Upper lobe of left lung (tissue), 6 donors: ENCODE data around the gene WASF2. TPM values are rescaled to one million over a fixed set of nuclear protein-coding genes. Genes with fewer than 3 reads are reported as not detected.
"Not testable (repeated sequence)": the region's sequence is repeated elsewhere in the genome, so short reads cannot be mapped to it uniquely, and the experiment has no call there.

ENCODE experiments used
- ATAC-seq, 2 donors: fragments of 200-7000 bp; cut with Tn5 transposase; one replicate each; pipeline ENCODE4 v1.9.1; 2022; ENCODE audit warnings: mild to moderate bottlenecking in 2 of 2, moderate library complexity in 2 of 2; ENCODE audit not compliant: low FRiP score in 2 of 2
- DNase-seq, 2 donors: peaks; one replicate each; pipeline ENCODE4 v3.0.0-alpha.2; 2019 to 2020
- H3K27ac ChIP-seq, 4 donors: fragments of 200-600 bp; sonication (generic); one replicate each; pipeline ENCODE4 v1.5.1; 2016 to 2019
- H3K27me3 ChIP-seq, 4 donors: fragments of 200-600 bp; sonication (generic); one replicate each; pipeline ENCODE4 v1.5.1; 2017 to 2019
- H3K36me3 ChIP-seq, 4 donors: fragments of 200-600 bp; sonication (generic); one replicate each; pipeline ENCODE4 v1.5.1; 2016 to 2019
- H3K4me1 ChIP-seq, 4 donors: fragments of 200-600 bp; sonication (generic); one replicate each; pipeline ENCODE4 v1.5.1; 2018 to 2019
- H3K4me3 ChIP-seq, 4 donors: fragments of 200-600 bp; sonication (generic); one replicate each; pipeline ENCODE4 v1.5.1; 2017 to 2019; ENCODE audit warnings: mild to moderate bottlenecking in 2 of 4, moderate library complexity in 1 of 4
- H3K9me3 ChIP-seq, 4 donors: fragments of 200-600 bp; sonication (generic); one replicate each; pipeline ENCODE4 v1.5.1; 2018 to 2019
- EP300 ChIP-seq, 4 donors: sonication (generic); formaldehyde crosslinking; IDR thresholded peaks; one replicate each; pipeline ENCODE4 v1.5.1; 2017; ENCODE audit warnings: antibody characterized with exemption in 4 of 4, control low read depth in 2 of 4
- POLR2A ChIP-seq, 4 donors: fragments of 450-650 bp; IDR thresholded peaks; one replicate each; pipeline ENCODE4 v1.5.1; 2016 to 2017; ENCODE audit warnings: antibody characterized with exemption in 4 of 4, mild to moderate bottlenecking in 2 of 4
- POLR2AphosphoS5 ChIP-seq, 2 donors: sonication (generic); formaldehyde crosslinking; IDR thresholded peaks; one replicate each; pipeline ENCODE4 v1.5.1; 2017; ENCODE audit warnings: antibody characterized with exemption in 2 of 2
- WGBS, 2 donors: methylation state at CpG; one replicate each; pipeline ENCODE4 v1.1.5; 2017 to 2018; 5-methylcytosine and 5-hydroxymethylcytosine counted together
- total RNA-seq, 6 donors: library from RNA; depleted of rRNA in 4 of 6; stranded (reverse); fragments of >200 nt in 4 of 6; gene quantifications; one replicate each; pipeline versions ENCODE4 v1.1.0 to v1.2.1, GENCODE V29; 2016 to 2021
- TF ChIP-seq, protein P1 (sequence below), 6 experiments: fragments of 450-650 bp in 4 of 6; fragments of 200-600 bp in 2 of 6; sonication (generic) in 2 of 6; IDR thresholded peaks; one replicate each; pipeline ENCODE4 v1.5.1; 2016 to 2019; ENCODE audit warnings: antibody characterized with exemption in 6 of 6
- donor health status: DM: no; HTN: no; CAD: no; lungs with moderate emphysema.
- donor health status: DM: no; HTN: yes; CAD: no; lungs with severe emphysema.

The WASF2 gene
- total RNA-seq, 6 donors from 2014 or later, result 53.4 to 158 (median 62.2) TPM

- Histone ChIP-seq H3K27me3 (no peaks in the 10 kb centered on the region), H3K4me3 (peak overlapping the region in 1 of 4 donors; percentile 21), H3K27ac (peak overlapping the region; percentile 81 to 91 (median 86)), H3K36me3 (no peaks in the 10 kb centered on the region), H3K9me3 (no peaks in the 10 kb centered on the region), H3K4me1 (peaks cover 6 to 21% (median 20%) of the 10 kb centered on the region in 4 donors)
- ATAC-seq (peak; percentile 15 to 28), DNase-seq (no peak)
- no peak for TF ChIP-seq POLR2A (IDR thresholded peaks at IDR 0.05)
- TF ChIP-seq EP300 (IDR thresholded peaks at IDR 0.05), result no peak
- TF ChIP-seq POLR2AphosphoS5 (IDR thresholded peaks at IDR 0.05), result no peak
- TF ChIP-seq, protein P1, sequence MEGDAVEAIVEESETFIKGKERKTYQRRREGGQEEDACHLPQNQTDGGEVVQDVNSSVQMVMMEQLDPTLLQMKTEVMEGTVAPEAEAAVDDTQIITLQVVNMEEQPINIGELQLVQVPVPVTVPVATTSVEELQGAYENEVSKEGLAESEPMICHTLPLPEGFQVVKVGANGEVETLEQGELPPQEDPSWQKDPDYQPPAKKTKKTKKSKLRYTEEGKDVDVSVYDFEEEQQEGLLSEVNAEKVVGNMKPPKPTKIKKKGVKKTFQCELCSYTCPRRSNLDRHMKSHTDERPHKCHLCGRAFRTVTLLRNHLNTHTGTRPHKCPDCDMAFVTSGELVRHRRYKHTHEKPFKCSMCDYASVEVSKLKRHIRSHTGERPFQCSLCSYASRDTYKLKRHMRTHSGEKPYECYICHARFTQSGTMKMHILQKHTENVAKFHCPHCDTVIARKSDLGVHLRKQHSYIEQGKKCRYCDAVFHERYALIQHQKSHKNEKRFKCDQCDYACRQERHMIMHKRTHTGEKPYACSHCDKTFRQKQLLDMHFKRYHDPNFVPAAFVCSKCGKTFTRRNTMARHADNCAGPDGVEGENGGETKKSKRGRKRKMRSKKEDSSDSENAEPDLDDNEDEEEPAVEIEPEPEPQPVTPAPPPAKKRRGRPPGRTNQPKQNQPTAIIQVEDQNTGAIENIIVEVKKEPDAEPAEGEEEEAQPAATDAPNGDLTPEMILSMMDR (IDR thresholded peaks at IDR 0.05), result no peak
- 39 to 48% methylated on average over 12 of the region's 12 CpGs for WGBS, 2 donors
Observed at GRCh38 chr1:27503844-27504587, 14.0 kb upstream of the WASF2 start.

- Histone ChIP-seq H3K36me3 (no peaks in the 10 kb centered on the region), H3K27me3 (no peaks in the 10 kb centered on the region), H3K4me1 (peaks cover 6 to 21% (median 20%) of the 10 kb centered on the region in 4 donors), H3K9me3 (no peaks in the 10 kb centered on the region), H3K27ac (peak overlapping the region; percentile 81 to 91 (median 86)), H3K4me3 (no peak overlapping the region)
- no peak for ATAC-seq
- WGBS, 2 donors, result 92 to 100% methylated on average over 2 of the region's 2 CpGs
- no peak for DNase-seq
- TF ChIP-seq POLR2AphosphoS5 (IDR thresholded peaks at IDR 0.05), result no peak
- TF ChIP-seq POLR2A (IDR thresholded peaks at IDR 0.05), result no peak
- no peak for TF ChIP-seq EP300 (IDR thresholded peaks at IDR 0.05)
- TF ChIP-seq, protein P1 (IDR thresholded peaks at IDR 0.05), result no peak
Observed at GRCh38 chr1:27503033-27503432, 13.1 kb upstream of the WASF2 start.

DNA sequence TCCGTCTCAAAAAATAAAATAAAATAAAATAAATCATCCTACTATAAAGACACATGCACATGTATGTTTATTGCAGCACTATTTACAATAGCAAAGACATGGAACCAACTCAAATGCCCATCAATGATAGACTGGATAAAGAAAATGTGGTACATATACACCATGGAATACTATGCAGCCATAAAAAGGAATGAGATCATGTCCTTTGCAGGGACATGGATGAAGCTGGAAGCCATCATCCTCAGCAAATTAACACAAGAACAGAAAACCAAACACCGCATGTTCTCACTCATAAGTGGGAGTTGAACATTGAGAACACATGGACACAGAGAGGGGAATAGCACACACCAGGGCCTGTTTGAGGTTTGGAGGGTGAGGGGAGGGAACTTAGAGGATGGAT is 11.2 kb upstream of the WASF2 start:
- WGBS, 2 donors, result 91 to 94% methylated on average over 2 of the region's 2 CpGs
- not testable (repeated sequence) for H3K27ac ChIP-seq, ATAC-seq, H3K36me3 ChIP-seq, DNase-seq, H3K4me3 ChIP-seq, H3K9me3 ChIP-seq, H3K27me3 ChIP-seq
- H3K4me1 ChIP-seq, result peaks cover 6 to 21% (median 20%) of the 10 kb centered on the region in 4 donors

GRCh38 chr1:27499142-27499541 is 9.2 kb upstream of the WASF2 start:
- H3K4me1 ChIP-seq, result peaks cover 0 to 9% (median 6%) of the 10 kb centered on the region in 4 donors
- TF ChIP-seq POLR2A (IDR thresholded peaks at IDR 0.05), result no peak
- DNase-seq (no peak), ATAC-seq (no peak)
- H3K27me3 ChIP-seq, result no peaks in the 10 kb centered on the region
- H3K36me3 ChIP-seq, result no peaks in the 10 kb centered on the region
- no peaks in the 10 kb centered on the region for H3K9me3 ChIP-seq
- 98 to 100% methylated on average over 2 of the region's 2 CpGs for WGBS, 2 donors
- H3K27ac ChIP-seq, result no peak overlapping the region
- H3K4me3 ChIP-seq, result no peak overlapping the region

DNA sequence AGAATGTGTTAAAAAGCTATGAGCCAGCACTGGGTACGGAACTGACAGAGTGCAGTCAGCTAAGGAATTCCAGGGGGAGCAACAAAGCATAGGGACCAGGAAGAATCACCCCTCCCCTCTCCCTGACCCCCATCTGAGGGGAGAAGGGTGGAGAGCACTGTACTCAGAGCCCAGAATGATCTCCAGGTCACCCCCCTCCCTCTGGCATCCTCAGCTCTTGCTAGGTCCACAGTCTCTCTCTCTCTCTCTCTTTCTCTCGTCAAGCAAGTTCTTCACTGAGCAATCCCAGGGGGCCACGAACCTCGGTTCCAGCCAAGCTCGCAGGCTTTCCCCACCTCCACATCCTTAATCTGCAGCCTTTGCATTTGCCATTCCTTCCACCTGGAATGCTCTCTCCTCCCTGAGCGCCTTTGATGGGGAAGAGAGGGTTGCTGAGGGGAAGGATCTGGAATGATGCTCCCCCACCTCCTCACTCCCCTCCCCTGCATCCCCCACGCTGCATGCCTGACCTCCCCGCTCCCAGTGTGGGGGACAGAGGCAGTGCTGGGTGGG is 6.7 kb upstream of the WASF2 start:
- no peak overlapping the region for H3K4me3 ChIP-seq
- TF ChIP-seq EP300 (IDR thresholded peaks at IDR 0.05) (no peak), POLR2A (IDR thresholded peaks at IDR 0.05) (no peak), POLR2AphosphoS5 (IDR thresholded peaks at IDR 0.05) (no peak)
- TF ChIP-seq, protein P1 (IDR thresholded peaks at IDR 0.05), result no peak
- H3K27me3 ChIP-seq, result no peaks in the 10 kb centered on the region
- DNase-seq, result no peak
- ATAC-seq, result peak in 1 of 2 donors; percentile 32
- H3K36me3 ChIP-seq, result no peaks in the 10 kb centered on the region
- WGBS, 2 donors, result 52 to 56% methylated on average over 8 of the region's 8 CpGs
- no peak overlapping the region for H3K27ac ChIP-seq
- no peaks in the 10 kb centered on the region for H3K9me3 ChIP-seq
- H3K4me1 ChIP-seq, result peaks cover 4 to 11% (median 7%) of the 10 kb centered on the region in 4 donors
